IPS-18a (cell line): ENCODE measurements around the gene ARRB1.

ENCODE experiments used
- H3K27ac ChIP-seq: one replicate; pipeline ENCODE4 v1.5.1; 2013; ENCODE audit warnings: low read length
- H3K27me3 ChIP-seq: one replicate; pipeline ENCODE4 v1.6.1; 2013; ENCODE audit warnings: mild to moderate bottlenecking, low read length; ENCODE audit not compliant: control insufficient read depth, insufficient read depth
- H3K36me3 ChIP-seq: one replicate; pipeline ENCODE4 v1.6.1; 2013; ENCODE audit warnings: low read depth, low read length; ENCODE audit not compliant: control insufficient read depth
- H3K4me1 ChIP-seq: one replicate; pipeline ENCODE4 v1.6.1; 2013; ENCODE audit warnings: low read depth, low read length; ENCODE audit not compliant: control insufficient read depth
- H3K4me3 ChIP-seq: one replicate; pipeline ENCODE4 v1.5.1; 2013; ENCODE audit warnings: low read length
- H3K9ac ChIP-seq: one replicate; pipeline ENCODE4 v1.6.1; 2013; ENCODE audit warnings: mild to moderate bottlenecking, low read length, moderate library complexity
- H3K9me3 ChIP-seq: one replicate; pipeline ENCODE4 v1.6.1; 2013; ENCODE audit warnings: low read depth, low read length; ENCODE audit not compliant: control insufficient read depth

The ARRB1 gene

GRCh38 chr11:75347781-75348566, 3.5 kb downstream of the ARRB1 start:
- no peak overlapping the region for H3K4me3 ChIP-seq
- no peak overlapping the region for H3K27ac ChIP-seq
- H3K9ac ChIP-seq: no peak overlapping the region
- peaks cover 29% of the 10 kb centered on the region for H3K4me1 ChIP-seq
- no peaks in the 10 kb centered on the region for H3K36me3 ChIP-seq
- H3K27me3 ChIP-seq: peaks cover 15% of the 10 kb centered on the region
- no peaks in the 10 kb centered on the region for H3K9me3 ChIP-seq

DNA sequence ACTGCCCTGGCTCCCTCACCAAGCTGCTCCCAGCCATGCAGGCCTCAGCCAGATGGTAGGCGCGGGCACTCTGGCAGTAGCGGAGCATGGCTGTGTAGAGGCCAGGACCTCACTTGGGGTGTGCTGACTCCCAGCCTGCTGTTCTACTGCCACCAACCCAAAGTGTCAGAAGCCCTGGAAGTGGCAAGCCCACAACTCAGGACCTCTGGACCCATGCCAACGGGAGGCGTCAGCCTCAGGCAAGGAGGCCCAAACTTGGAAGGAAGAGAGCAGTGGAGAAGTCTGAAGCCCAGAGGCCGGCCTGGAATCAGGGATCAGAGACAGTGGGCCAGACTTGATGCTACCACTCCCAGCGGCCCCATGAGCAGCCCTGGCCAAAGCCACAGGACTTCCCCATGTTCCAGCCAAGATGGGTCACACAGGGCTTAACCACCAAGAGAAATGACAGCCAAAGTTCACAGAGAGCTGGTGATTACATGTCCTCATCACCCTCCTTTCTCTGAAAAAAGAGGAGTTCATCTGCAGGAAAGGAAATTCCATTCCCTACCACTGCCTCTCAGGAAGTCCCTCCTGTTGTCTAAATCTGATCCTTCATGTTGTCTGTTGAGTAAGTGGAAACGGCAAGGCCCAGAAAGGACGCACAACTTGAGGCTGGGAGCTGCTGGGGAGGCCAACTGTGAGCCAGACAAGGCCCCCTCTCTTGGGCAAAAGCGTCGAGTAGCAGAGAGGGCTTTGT, 4.4 kb downstream of the ARRB1 start:
- H3K36me3 ChIP-seq: no peaks in the 10 kb centered on the region
- no peaks in the 10 kb centered on the region for H3K9me3 ChIP-seq
- H3K9ac ChIP-seq: no peak overlapping the region
- H3K27me3 ChIP-seq: peaks cover 15% of the 10 kb centered on the region
- H3K4me3 ChIP-seq: no peak overlapping the region
- peaks cover 31% of the 10 kb centered on the region for H3K4me1 ChIP-seq
- no peak overlapping the region for H3K27ac ChIP-seq

DNA sequence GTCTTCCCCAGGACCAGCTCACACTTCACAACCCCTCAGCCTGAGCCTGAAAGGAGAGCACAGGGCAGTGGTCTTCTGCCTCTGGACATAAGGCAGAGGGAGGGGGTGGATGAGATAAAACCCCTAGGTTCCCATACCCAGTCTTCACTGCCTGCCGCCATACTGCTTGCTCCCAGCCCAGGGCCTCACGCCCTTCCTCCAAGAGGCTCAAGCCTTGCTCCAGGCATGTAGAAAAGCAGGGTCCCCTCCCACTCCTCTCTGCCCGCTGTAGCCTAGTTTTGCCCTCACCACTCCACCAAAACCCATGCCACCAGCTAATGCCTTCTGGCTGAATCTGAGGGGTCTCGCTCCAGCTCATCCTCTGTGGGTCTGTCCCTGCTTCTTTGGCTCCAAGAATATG, 5.2 kb downstream of the ARRB1 start:
- Histone ChIP-seq H3K36me3 (no peaks in the 10 kb centered on the region), H3K27ac (no peak overlapping the region), H3K4me1 (peaks cover 31% of the 10 kb centered on the region)

GRCh38 chr11:75345455-75346160, 5.9 kb downstream of the ARRB1 start:
- no peak overlapping the region for H3K4me3 ChIP-seq
- no peaks in the 10 kb centered on the region for H3K36me3 ChIP-seq
- H3K9me3 ChIP-seq: no peaks in the 10 kb centered on the region
- no peak overlapping the region for H3K9ac ChIP-seq
- H3K27me3 ChIP-seq: peaks cover 7% of the 10 kb centered on the region
- H3K27ac ChIP-seq: no peak overlapping the region
- H3K4me1 ChIP-seq: peaks cover 30% of the 10 kb centered on the region

More for the DNA sequence above, 5.2 kb downstream of the ARRB1 start:
- Histone ChIP-seq H3K27me3 (peaks cover 14% of the 10 kb centered on the region), H3K9me3 (no peaks in the 10 kb centered on the region), H3K9ac (no peak overlapping the region), H3K4me3 (no peak overlapping the region)

GRCh38 chr11:75344761-75345454, 6.6 kb downstream of the ARRB1 start:
- H3K4me3 ChIP-seq: no peak overlapping the region
- H3K27me3 ChIP-seq: no peaks in the 10 kb centered on the region
- peaks cover 32% of the 10 kb centered on the region for H3K4me1 ChIP-seq
- H3K36me3 ChIP-seq: no peaks in the 10 kb centered on the region
- H3K27ac ChIP-seq: no peak overlapping the region
- no peaks in the 10 kb centered on the region for H3K9me3 ChIP-seq
- H3K9ac ChIP-seq: no peak overlapping the region

- no peak overlapping the region for H3K27ac ChIP-seq
- H3K27me3 ChIP-seq: no peaks in the 10 kb centered on the region
- H3K9me3 ChIP-seq: no peaks in the 10 kb centered on the region
- H3K9ac ChIP-seq: no peak overlapping the region
- peaks cover 27% of the 10 kb centered on the region for H3K4me1 ChIP-seq
- H3K36me3 ChIP-seq: no peaks in the 10 kb centered on the region
- H3K4me3 ChIP-seq: no peak overlapping the region
These were observed 7.3 kb downstream of the ARRB1 start for GRCh38 chr11:75344186-75344585.

DNA sequence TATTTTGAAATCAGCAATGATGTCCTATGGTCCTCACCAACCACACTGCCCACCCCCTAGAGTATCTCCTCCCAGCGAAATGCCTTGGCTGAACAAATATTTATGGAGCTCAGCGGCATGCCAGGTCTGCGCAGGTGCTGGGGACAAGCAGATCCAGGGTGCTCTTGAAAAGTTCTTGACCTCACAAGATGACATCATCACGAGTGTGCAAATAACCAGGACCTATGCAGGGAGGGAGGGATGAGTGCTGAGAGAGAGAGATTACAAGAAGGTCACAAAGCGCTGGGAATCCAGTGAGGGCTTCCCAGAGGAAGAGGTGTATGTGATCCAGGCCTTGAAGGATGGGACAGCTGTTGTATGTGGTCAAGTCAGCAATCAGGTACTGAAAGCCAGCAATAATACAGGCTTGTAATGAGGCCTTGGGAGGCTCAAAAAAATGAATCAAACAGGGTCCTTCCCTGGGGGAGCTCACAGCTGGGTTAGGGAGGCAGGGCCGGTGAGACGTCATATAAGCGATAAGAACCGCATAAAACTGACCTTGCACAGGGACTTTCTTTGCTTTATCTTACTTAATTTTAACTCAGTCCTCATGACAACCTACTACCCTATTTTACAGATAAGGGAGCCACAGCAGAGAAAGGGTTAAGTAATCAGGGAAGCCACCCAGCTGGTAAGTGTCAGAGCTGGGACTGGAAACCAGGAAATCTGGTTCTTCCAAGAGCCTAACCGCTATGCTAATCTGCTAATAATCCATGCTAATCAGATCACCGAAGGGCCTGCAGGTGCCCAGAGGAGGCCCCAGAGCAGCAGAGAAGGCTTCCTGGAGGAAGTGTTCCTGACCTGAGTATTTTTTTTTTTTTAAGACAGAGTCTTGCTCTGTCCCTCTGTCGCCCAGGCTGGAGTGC, 8.2 kb downstream of the ARRB1 start:
- no peaks in the 10 kb centered on the region for H3K27me3 ChIP-seq
- no peak overlapping the region for H3K9ac ChIP-seq
- no peaks in the 10 kb centered on the region for H3K9me3 ChIP-seq
- peaks cover 24% of the 10 kb centered on the region for H3K4me1 ChIP-seq
- H3K4me3 ChIP-seq: no peak overlapping the region
- no peaks in the 10 kb centered on the region for H3K36me3 ChIP-seq
- no peak overlapping the region for H3K27ac ChIP-seq

DNA sequence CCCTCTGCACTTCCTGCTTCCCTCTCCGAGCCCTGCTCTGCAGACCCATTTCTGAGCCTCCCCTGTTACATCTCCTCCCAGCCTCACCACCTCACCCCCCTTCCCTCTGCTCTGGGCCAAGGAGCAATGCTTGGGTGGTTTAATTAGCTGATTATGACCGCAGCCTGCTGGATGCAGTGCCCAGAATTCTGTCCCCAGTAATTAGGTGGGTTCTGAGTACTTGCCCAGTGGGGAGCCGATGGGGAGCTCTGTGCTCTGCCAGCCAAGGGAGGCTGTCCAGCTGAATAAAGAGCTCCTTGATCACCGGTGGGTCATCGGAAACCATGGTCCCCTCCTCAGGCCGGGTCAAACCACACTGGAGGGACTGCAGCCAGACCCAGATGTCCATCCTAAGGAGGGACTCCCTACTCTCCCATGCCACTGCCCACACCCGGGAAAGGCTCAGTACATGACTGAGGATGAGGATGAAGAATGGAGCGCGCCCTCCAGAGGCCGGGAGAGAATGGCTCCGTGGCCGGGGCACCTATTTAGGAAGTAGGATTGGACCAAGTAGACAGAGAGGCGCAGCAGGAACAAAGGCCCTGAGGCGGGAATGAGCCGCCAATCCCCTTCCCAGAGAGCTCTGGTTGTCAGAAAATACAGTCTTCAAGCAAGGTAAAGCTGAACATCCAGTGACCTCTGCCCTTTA, 9.1 kb downstream of the ARRB1 start:
- H3K9ac ChIP-seq: no peak overlapping the region
- no peak overlapping the region for H3K27ac ChIP-seq
- no peaks in the 10 kb centered on the region for H3K36me3 ChIP-seq
- H3K27me3 ChIP-seq: no peaks in the 10 kb centered on the region
- no peaks in the 10 kb centered on the region for H3K9me3 ChIP-seq
- no peak overlapping the region for H3K4me3 ChIP-seq
- peaks cover 24% of the 10 kb centered on the region for H3K4me1 ChIP-seq

DNA sequence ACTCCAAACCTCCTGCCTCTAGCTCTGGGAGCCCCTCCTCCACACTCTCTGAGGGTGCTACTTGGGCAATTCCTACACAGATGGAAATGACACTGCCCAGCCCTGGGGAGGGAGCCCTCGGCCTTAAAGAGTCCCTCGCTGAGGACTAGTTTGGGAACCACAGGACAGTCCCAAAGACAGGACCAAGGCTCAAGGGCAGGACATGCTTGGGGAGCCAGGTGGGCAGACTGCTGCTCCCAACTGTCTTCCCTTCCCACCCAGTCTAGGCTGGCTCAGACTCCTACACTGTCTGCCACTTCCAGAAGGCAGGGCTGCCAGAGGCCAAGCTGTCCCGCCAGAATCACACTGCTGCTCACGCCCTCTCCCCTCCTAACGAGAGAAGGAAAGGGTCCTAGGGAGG, 9.8 kb downstream of the ARRB1 start:
- H3K9ac ChIP-seq: no peak overlapping the region
- no peaks in the 10 kb centered on the region for H3K27me3 ChIP-seq
- H3K27ac ChIP-seq: no peak overlapping the region
- no peaks in the 10 kb centered on the region for H3K9me3 ChIP-seq
- no peaks in the 10 kb centered on the region for H3K36me3 ChIP-seq
- H3K4me1 ChIP-seq: peaks cover 24% of the 10 kb centered on the region
- no peak overlapping the region for H3K4me3 ChIP-seq

DNA sequence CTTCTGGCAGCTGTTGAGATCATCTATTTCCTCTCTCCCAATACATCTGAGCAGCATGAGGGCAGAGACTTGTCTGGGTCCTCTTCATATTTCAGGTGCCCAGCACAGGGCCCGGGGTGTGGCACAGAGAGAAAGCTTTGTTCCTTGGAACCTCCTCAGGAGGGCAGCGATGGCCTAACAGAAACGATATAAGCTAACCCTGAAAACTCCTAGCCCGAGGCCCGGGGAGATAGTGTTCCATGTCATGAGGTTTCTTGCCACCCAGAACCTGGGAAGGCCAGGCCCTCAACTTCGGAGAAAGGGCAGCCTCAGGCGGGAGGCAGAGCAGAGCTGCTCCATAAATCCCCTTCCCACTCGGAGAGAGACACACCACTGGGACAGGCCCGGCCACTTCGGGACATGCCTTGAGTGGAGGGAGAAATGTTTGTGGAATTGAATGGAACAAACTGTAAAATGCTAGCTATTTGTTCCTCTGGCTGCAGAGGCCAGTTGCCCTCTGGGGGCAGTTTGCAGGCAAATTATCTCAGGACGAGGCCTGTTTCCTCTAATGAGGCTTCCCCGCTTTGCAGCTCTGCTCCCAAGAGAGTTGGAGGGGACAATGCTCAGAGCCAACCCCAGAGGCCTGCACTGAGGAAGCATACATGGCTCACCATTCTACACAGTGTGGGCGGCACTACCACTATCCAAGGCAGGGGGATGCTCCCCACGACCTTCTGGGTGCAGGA, 11.6 kb downstream of the ARRB1 start:
- Histone ChIP-seq H3K9ac (no peak overlapping the region), H3K27me3 (no peaks in the 10 kb centered on the region), H3K9me3 (no peaks in the 10 kb centered on the region), H3K36me3 (no peaks in the 10 kb centered on the region), H3K4me1 (peaks cover 25% of the 10 kb centered on the region), H3K4me3 (no peak overlapping the region), H3K27ac (no peak overlapping the region)
